HG02763 (cell line): ENCODE measurements around the gene PDP2.
"Not testable (repeated sequence)": the region's sequence is repeated elsewhere in the genome, so short reads cannot be mapped to it uniquely, and the experiment has no call there.

ENCODE experiments used
- ATAC-seq: cut with Tn5 transposase; IDR thresholded peaks from one replicate; pipeline ENCODE4 v1.9.1; 2021; ENCODE audit warnings: mild to moderate bottlenecking, moderate library complexity; ENCODE audit not compliant: unreplicated experiment

PDP2 gene

GRCh38 chr16:66881964-66882508, 1.7 kb downstream of the PDP2 start:
- no peak for ATAC-seq

GRCh38 chr16:66882702-66883101, 2.4 kb downstream of the PDP2 start:
- no peak for ATAC-seq

- no peak for ATAC-seq
These were observed 5.2 kb downstream of the PDP2 start for GRCh38 chr16:66885491-66885890.

GRCh38 chr16:66886321-66886720, 6.0 kb downstream of the PDP2 start:
- no peak for ATAC-seq

GRCh38 chr16:66886914-66887313, 6.6 kb downstream of the PDP2 start:
- ATAC-seq = no peak

- ATAC-seq = no peak
These were observed 8.6 kb downstream of the PDP2 start for GRCh38 chr16:66888647-66889615.

GRCh38 chr16:66889622-66890021, 9.3 kb downstream of the PDP2 start:
- no peak for ATAC-seq

GRCh38 chr16:66890799-66891198, 10.5 kb downstream of the PDP2 start:
- no peak for ATAC-seq

GRCh38 chr16:66891360-66891759, 11.0 kb downstream of the PDP2 start:
- no peak for ATAC-seq

- ATAC-seq = no peak
These were observed 11.5 kb downstream of the PDP2 start for GRCh38 chr16:66891797-66892196.

- no peak for ATAC-seq
These were observed 13.7 kb downstream of the PDP2 start for GRCh38 chr16:66894055-66894454.

- ATAC-seq = no peak
These were observed 14.8 kb downstream of the PDP2 start for GRCh38 chr16:66894948-66895688.

- no peak for ATAC-seq
These were observed 15.3 kb downstream of the PDP2 start for GRCh38 chr16:66895689-66895979.

GRCh38 chr16:66895999-66896398, 15.7 kb downstream of the PDP2 start:
- no peak for ATAC-seq

- not testable (repeated sequence) for ATAC-seq
These were observed 16.4 kb downstream of the PDP2 start for GRCh38 chr16:66896682-66897081.

- ATAC-seq = no peak
These were observed 17.9 kb downstream of the PDP2 start for GRCh38 chr16:66898207-66898606.

- no peak for ATAC-seq
These were observed 18.6 kb downstream of the PDP2 start for GRCh38 chr16:66898933-66899309.

GRCh38 chr16:66899310-66899944, 19.1 kb downstream of the PDP2 start:
- ATAC-seq = no peak

- no peak for ATAC-seq
These were observed 19.8 kb downstream of the PDP2 start for GRCh38 chr16:66899945-66900710.

GRCh38 chr16:66900721-66901441, 20.6 kb downstream of the PDP2 start:
- no peak for ATAC-seq
